Activated CD8-positive, alpha-beta T cell treated with anti-CD3 and anti-CD28 coated beads, Interleukin-2, amount 10 ng/mL, durations not matched to agents 7 days and 5 days (primary cell): Measurements from ENCODE around the gene CYTH4. TPM values are rescaled to one million over a fixed set of nuclear protein-coding genes. Genes with fewer than 3 reads are reported as not detected.

ENCODE experiments used
- ATAC-seq: fragments of 150-1000 bp; cut with Tn5 transposase; one replicate; pipeline ENCODE4 v1.10.0; 2021; ENCODE audit warnings: moderate library complexity
- CTCF ChIA-PET: fragments of 350-600 bp; sonication (Branson Sonifier 250); formaldehyde crosslinking; loops from one replicate; lab custom pipeline; 2021; ENCODE audit warnings: antibody characterized with exemption; lab: Charles Lee
- POLR2A ChIA-PET: fragments of 350-600 bp; sonication (Branson Sonifier 250); formaldehyde crosslinking; loops from one replicate; lab custom pipeline; 2021; ENCODE audit warnings: antibody characterized with exemption; lab: Charles Lee
- DNase-seq: peaks from one replicate; pipeline ENCODE4 v3.0.0-alpha.2; 2020
- H3K27ac Mint-ChIP-seq: one replicate; pipeline ENCODE4 v1.8.0; 2021; ENCODE audit warnings: mild to moderate bottlenecking, mixed read lengths
- H3K27me3 Mint-ChIP-seq: one replicate; pipeline ENCODE4 v1.8.0; 2021; ENCODE audit warnings: low read depth, mixed read lengths
- H3K36me3 Mint-ChIP-seq: one replicate; pipeline ENCODE4 v1.8.0; 2021; ENCODE audit warnings: low read depth, mixed read lengths
- H3K4me1 Mint-ChIP-seq: one replicate; pipeline ENCODE4 v1.8.0; 2021; ENCODE audit warnings: low read depth, mixed read lengths
- H3K4me3 Mint-ChIP-seq: one replicate; pipeline ENCODE4 v1.8.0; 2021; ENCODE audit warnings: mild to moderate bottlenecking, mixed read lengths
- H3K9me3 Mint-ChIP-seq: one replicate; pipeline ENCODE4 v1.8.0; 2022; ENCODE audit warnings: mixed read lengths; ENCODE audit not compliant: insufficient read depth
- total RNA-seq, 2 experiments: library from RNA; stranded (reverse); gene quantifications; one replicate each; pipeline ENCODE4 v1.2.3, GENCODE V29; 2021

The CYTH4 gene
- total RNA-seq, 2 experiments from 2014 or later: 107 to 114 TPM

- no peak for ATAC-seq
Measured at GRCh38 chr22:37273846-37274225, 8.5 kb upstream of the CYTH4 start.

GRCh38 chr22:37274380-37274862, 7.9 kb upstream of the CYTH4 start:
- peaks cover 15% of the 10 kb centered on the region for H3K27me3 Mint-ChIP-seq
- no peaks in the 10 kb centered on the region for H3K9me3 Mint-ChIP-seq
- POLR2A ChIA-PET: no interaction called here
- H3K27ac Mint-ChIP-seq: peak overlapping the region; percentile 44
- no peak for ATAC-seq
- H3K4me3 Mint-ChIP-seq: no peak overlapping the region
- no peaks in the 10 kb centered on the region for H3K36me3 Mint-ChIP-seq
- DNase-seq: no peak
- H3K4me1 Mint-ChIP-seq: peaks cover 68% of the 10 kb centered on the region
- CTCF ChIA-PET: interaction anchor here (1.7 to 5.9 kb wide), 3 partner anchors 13 to 14 kb away, joined by 4 to 41 read pairs (median 6); no protein-coding TSS in a partner anchor

More at GRCh38 chr22:37273846-37274225, 8.5 kb upstream of the CYTH4 start:
- Mint-ChIP-seq H3K36me3 (no peaks in the 10 kb centered on the region), H3K27ac (peak overlapping the region; percentile 43), H3K4me3 (no peak overlapping the region), H3K9me3 (no peaks in the 10 kb centered on the region), H3K27me3 (peaks cover 16% of the 10 kb centered on the region), H3K4me1 (peaks cover 65% of the 10 kb centered on the region)
- POLR2A ChIA-PET: interaction anchor here (0.9 to 1.4 kb wide), 3 partner anchors 11 to 36 kb away, joined by 3 to 5 read pairs (median 5); no protein-coding TSS in a partner anchor
- CTCF ChIA-PET: interaction anchor here (1.4 to 5.9 kb wide), 2 partner anchors 13 to 29 kb away, joined by 4 to 41 read pairs; no protein-coding TSS in a partner anchor
- DNase-seq: no peak

- peaks cover 68% of the 10 kb centered on the region for H3K4me1 Mint-ChIP-seq
- DNase-seq (no peak), ATAC-seq (no peak)
- no peaks in the 10 kb centered on the region for H3K9me3 Mint-ChIP-seq
- ChIA-PET CTCF (interaction anchor here (1.1 to 1.8 kb wide), 4 partner anchors 7 to 75 kb away, joined by 3 to 8 read pairs (median 5); no protein-coding TSS in a partner anchor), POLR2A (interaction anchor here (0.6 to 1.3 kb wide), 4 partner anchors 30 to 789 kb away, joined by 3 to 8 read pairs (median 4); no protein-coding TSS in a partner anchor)
- H3K4me3 Mint-ChIP-seq: no peak overlapping the region
- H3K27me3 Mint-ChIP-seq: peaks cover 13% of the 10 kb centered on the region
- no peaks in the 10 kb centered on the region for H3K36me3 Mint-ChIP-seq
- peak overlapping the region; percentile 36 for H3K27ac Mint-ChIP-seq
Measured at GRCh38 chr22:37275134-37275533, 7.2 kb upstream of the CYTH4 start.

- no peak overlapping the region for H3K4me3 Mint-ChIP-seq
- H3K27me3 Mint-ChIP-seq: peaks cover 9% of the 10 kb centered on the region
- ChIA-PET CTCF (interaction anchor here (1.1 to 1.8 kb wide), 5 partner anchors 8 to 76 kb away, joined by 3 to 8 read pairs (median 4); no protein-coding TSS in a partner anchor), POLR2A (interaction anchor here (0.9 to 1.3 kb wide), 3 partner anchors 29 to 34 kb away, joined by 3 to 8 read pairs (median 4); no protein-coding TSS in a partner anchor)
- DNase-seq (peak; percentile 59), ATAC-seq (peak; percentile 45)
- H3K27ac Mint-ChIP-seq: peak overlapping the region; percentile 78
- H3K9me3 Mint-ChIP-seq: no peaks in the 10 kb centered on the region
- H3K36me3 Mint-ChIP-seq: no peaks in the 10 kb centered on the region
- peaks cover 68% of the 10 kb centered on the region for H3K4me1 Mint-ChIP-seq
Measured at GRCh38 chr22:37275622-37276021, 6.7 kb upstream of the CYTH4 start.

GRCh38 chr22:37276776-37277175, 5.5 kb upstream of the CYTH4 start:
- ChIA-PET POLR2A (interaction anchor here (2.1 kb wide), 1 partner anchor 33 kb away, joined by 9 read pairs; the partner anchor contains the start of gene RAC2), CTCF (interaction anchor here (1.6 to 2.5 kb wide), 2 partner anchors 16 to 23 kb away, joined by 3 to 13 read pairs; no protein-coding TSS in a partner anchor)
- Mint-ChIP-seq H3K36me3 (no peaks in the 10 kb centered on the region), H3K27ac (no peak overlapping the region), H3K27me3 (peaks cover 9% of the 10 kb centered on the region), H3K4me3 (no peak overlapping the region), H3K4me1 (peaks cover 73% of the 10 kb centered on the region), H3K9me3 (no peaks in the 10 kb centered on the region)
- DNase-seq (no peak), ATAC-seq (no peak)

GRCh38 chr22:37277384-37277783, 4.9 kb upstream of the CYTH4 start:
- CTCF ChIA-PET: interaction anchor here (1.2 to 5.2 kb wide), 3 partner anchors 9 to 17 kb away, joined by 3 to 29 read pairs (median 13); no protein-coding TSS in a partner anchor

GRCh38 chr22:37278261-37278660, 4.0 kb upstream of the CYTH4 start:
- Mint-ChIP-seq H3K4me1 (peaks cover 74% of the 10 kb centered on the region), H3K4me3 (no peak overlapping the region), H3K9me3 (no peaks in the 10 kb centered on the region), H3K27me3 (peaks cover 7% of the 10 kb centered on the region), H3K36me3 (peaks cover 12% of the 10 kb centered on the region), H3K27ac (peak overlapping the region; percentile 47)
- POLR2A ChIA-PET: interaction anchor here (1.2 to 2.1 kb wide), 2 partner anchors 34 to 50 kb away, joined by 3 to 9 read pairs; partner anchors contain the start of gene RAC2
- DNase-seq: no peak
- no peak for ATAC-seq
- CTCF ChIA-PET: interaction anchor here (1.2 to 5.2 kb wide), 3 partner anchors 10 to 18 kb away, joined by 3 to 29 read pairs (median 13); no protein-coding TSS in a partner anchor

More at GRCh38 chr22:37277384-37277783, 4.9 kb upstream of the CYTH4 start:
- peaks cover 7% of the 10 kb centered on the region for H3K27me3 Mint-ChIP-seq
- H3K4me3 Mint-ChIP-seq: no peak overlapping the region
- ATAC-seq (no peak), DNase-seq (no peak)
- H3K4me1 Mint-ChIP-seq: peaks cover 78% of the 10 kb centered on the region
- H3K9me3 Mint-ChIP-seq: no peaks in the 10 kb centered on the region
- H3K36me3 Mint-ChIP-seq: peaks cover 3% of the 10 kb centered on the region
- no peak overlapping the region for H3K27ac Mint-ChIP-seq
- POLR2A ChIA-PET: interaction anchor here (1.2 to 2.1 kb wide), 2 partner anchors 33 to 49 kb away, joined by 3 to 9 read pairs; partner anchors contain the start of gene RAC2

- POLR2A ChIA-PET: interaction anchor here (0.6 kb wide), 1 partner anchor 13 kb away, joined by 3 read pairs; no protein-coding TSS in a partner anchor
- Mint-ChIP-seq H3K36me3 (peaks cover 24% of the 10 kb centered on the region), H3K27ac (peak overlapping the region; percentile 16), H3K9me3 (no peaks in the 10 kb centered on the region), H3K27me3 (peaks cover 7% of the 10 kb centered on the region), H3K4me1 (peaks cover 68% of the 10 kb centered on the region), H3K4me3 (no peak overlapping the region)
- CTCF ChIA-PET: interaction anchor here (1.2 to 5.2 kb wide), 4 partner anchors 9 to 328 kb away, joined by 3 to 29 read pairs (median 3); no protein-coding TSS in a partner anchor
- ATAC-seq (no peak), DNase-seq (no peak)
Measured at GRCh38 chr22:37279331-37280181, 2.8 kb upstream of the CYTH4 start.

- H3K36me3 Mint-ChIP-seq: peaks cover 32% of the 10 kb centered on the region
- no peak overlapping the region for H3K27ac Mint-ChIP-seq
- peaks cover 65% of the 10 kb centered on the region for H3K4me1 Mint-ChIP-seq
- DNase-seq: no peak
- ChIA-PET POLR2A (interaction anchor here (1.0 to 2.8 kb wide), 4 partner anchors 10 to 38 kb away, joined by 3 to 11 read pairs (median 7); no protein-coding TSS in a partner anchor), CTCF (interaction anchor here (0.9 to 5.2 kb wide), 4 partner anchors 10 to 26 kb away, joined by 3 to 29 read pairs (median 13); no protein-coding TSS in a partner anchor)
- H3K4me3 Mint-ChIP-seq: no peak overlapping the region
- H3K27me3 Mint-ChIP-seq: peaks cover 7% of the 10 kb centered on the region
- no peak for ATAC-seq
- no peaks in the 10 kb centered on the region for H3K9me3 Mint-ChIP-seq
Measured at GRCh38 chr22:37280718-37281117, 1.6 kb upstream of the CYTH4 start.

GRCh38 chr22:37281195-37281594, 1.1 kb upstream of the CYTH4 start:
- H3K4me1 Mint-ChIP-seq: peaks cover 65% of the 10 kb centered on the region
- no peak overlapping the region for H3K4me3 Mint-ChIP-seq
- DNase-seq: no peak

More at GRCh38 chr22:37281195-37281594, 1.1 kb upstream of the CYTH4 start:
- no peak for ATAC-seq
- Mint-ChIP-seq H3K27me3 (peaks cover 7% of the 10 kb centered on the region), H3K36me3 (peaks cover 36% of the 10 kb centered on the region), H3K27ac (peak overlapping the region; percentile 98), H3K9me3 (no peaks in the 10 kb centered on the region)
- ChIA-PET POLR2A (interaction anchor here (1.0 to 2.9 kb wide), 5 partner anchors 10 to 38 kb away, joined by 3 to 14 read pairs (median 8); no protein-coding TSS in a partner anchor), CTCF (interaction anchor here (0.9 to 5.2 kb wide), 6 partner anchors 13 to 177 kb away, joined by 3 to 29 read pairs (median 8); no protein-coding TSS in a partner anchor)
